Lung (tissue), 12 donors: Measurements from ENCODE around the gene DOCK8. TPM values are rescaled to one million over a fixed set of nuclear protein-coding genes. Genes with fewer than 3 reads are reported as not detected.

Source experiments
- ATAC-seq: fragments of 200-7000 bp; cut with Tn5 transposase; one replicate; pipeline ENCODE4 v1.9.1; 2020; ENCODE audit warnings: moderate number of reproducible peaks; ENCODE audit not compliant: insufficient read depth, low FRiP score
- DNase-seq, 3 donors: peaks; one replicate each; pipeline ENCODE4 v3.0.0-alpha.2; 2013 to 2017
- H3K27ac ChIP-seq, 2 donors: one replicate each; pipeline ENCODE4 v1.5.1; 2013; ENCODE audit warnings: mild to moderate bottlenecking in 2 of 2, moderate library complexity in 2 of 2, control low read depth in 1 of 2, inconsistent platforms in 1 of 2, low read depth in 1 of 2, low read length in 1 of 2
- H3K27me3 ChIP-seq, 3 donors: one replicate each; pipeline ENCODE4 v1.5.1; 2013; ENCODE audit warnings: low read length in 2 of 3; ENCODE audit not compliant: control insufficient read depth in 3 of 3, insufficient read depth in 3 of 3
- H3K36me3 ChIP-seq, 4 donors: one replicate each; pipeline ENCODE4 v1.5.1; 2013; ENCODE audit warnings: low read length in 4 of 4, mild to moderate bottlenecking in 1 of 4, moderate library complexity in 1 of 4; ENCODE audit not compliant: control insufficient read depth in 4 of 4, insufficient read depth in 4 of 4
- H3K4me1 ChIP-seq, 5 donors: one replicate each; pipeline ENCODE4 v1.5.1; 2013; ENCODE audit warnings: low read length in 5 of 5, mild to moderate bottlenecking in 2 of 5, moderate library complexity in 1 of 5; ENCODE audit not compliant: control insufficient read depth in 5 of 5, insufficient read depth in 5 of 5
- H3K4me3 ChIP-seq: one replicate; pipeline ENCODE4 v1.5.1; 2013; ENCODE audit warnings: mild to moderate bottlenecking, control low read depth, moderate library complexity
- H3K9ac ChIP-seq, 2 donors: one replicate each; pipeline ENCODE4 v1.5.1; 2013; ENCODE audit warnings: low read length in 2 of 2, control low read depth in 1 of 2; ENCODE audit not compliant: insufficient read depth in 1 of 2
- H3K9me3 ChIP-seq, 4 donors: one replicate each; pipeline ENCODE4 v1.5.1; 2013; ENCODE audit warnings: low read length in 3 of 4, mild to moderate bottlenecking in 1 of 4, moderate library complexity in 1 of 4; ENCODE audit not compliant: control insufficient read depth in 4 of 4, insufficient read depth in 3 of 4
- CTCF ChIP-seq: IDR thresholded peaks from 2 replicates; pipeline ENCODE4 v1.5.1; 2012; ENCODE audit warnings: mild to moderate bottlenecking; ENCODE audit errors: control extremely low read depth, extremely low read depth
- WGBS, 2 donors: extraction: QIAGEN DNeasy Blood & Tissue Kit; methylation state at CpG; one replicate each; pipeline ENCODE4 v1.1.7; 2013; 5-methylcytosine and 5-hydroxymethylcytosine counted together
- polyA plus RNA-seq, 2 donors: library from polyadenylated mRNA; stranded (reverse); fragments of 200-250 nt; gene quantifications; one replicate each; pipeline ENCODE4 v1.2.1, GENCODE V29; 2013
- total RNA-seq, 2 donors: library from RNA; depleted of rRNA in 1 of 2; stranded (reverse); fragments of >200 nt in 1 of 2; gene quantifications; one replicate each; pipeline ENCODE4 v1.2.1, GENCODE V29; 2014 to 2021
- donor health status: control.
- donor health status: control.
- donor health status: Bipolar disorder and iron deficiency.
- donor health status: healthy.
- donor health status: DM: yes; HTN: yes; CAD: no.

The DOCK8 gene
- total and polyA plus RNA-seq, 4 donors = 9.6 to 75.1 (median 27.3) TPM

GRCh38 chr9:431701-432100, 217.0 kb downstream of the DOCK8 start:
- H3K4me3 ChIP-seq = no peak overlapping the region
- DNase-seq (no peak), ATAC-seq (no peak)
- TF ChIP-seq CTCF = no peak
- no peak overlapping the region for H3K27ac ChIP-seq
- no peaks in the 10 kb centered on the region for H3K27me3 ChIP-seq
- no peaks in the 10 kb centered on the region for H3K9me3 ChIP-seq
- H3K4me1 ChIP-seq = no peaks in the 10 kb centered on the region
- H3K9ac ChIP-seq = no peak overlapping the region
- 57 to 59% methylated on average over 1 of the region's 1 CpG for WGBS, 2 donors
- H3K36me3 ChIP-seq = peaks cover 0 to 5% (median 0%) of the 10 kb centered on the region in 4 donors

DNA sequence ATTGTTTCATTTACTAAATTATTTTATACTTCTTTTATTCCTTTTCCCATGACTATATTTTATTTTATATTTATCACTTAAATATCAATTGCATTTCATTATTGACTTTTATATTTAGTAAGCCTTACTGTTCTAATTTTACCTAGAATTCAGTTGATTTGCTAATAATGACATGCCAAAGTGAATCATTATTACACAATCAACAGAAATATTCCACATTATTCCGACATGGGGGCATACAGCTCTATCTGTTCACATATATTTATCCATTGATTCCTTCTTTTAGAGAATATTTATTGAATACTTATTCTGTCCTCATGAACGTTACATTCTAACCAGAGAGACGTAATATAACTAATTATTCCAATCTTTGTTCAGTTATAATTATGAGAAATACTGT, 221.8 kb downstream of the DOCK8 start:
- Histone ChIP-seq H3K4me1 (peaks cover 0 to 10% (median 6%) of the 10 kb centered on the region in 5 donors), H3K4me3 (no peak overlapping the region), H3K27me3 (no peaks in the 10 kb centered on the region), H3K36me3 (peaks cover 0 to 6% (median 0%) of the 10 kb centered on the region in 4 donors), H3K9me3 (peaks cover 0 to 2% (median 0%) of the 10 kb centered on the region in 4 donors), H3K27ac (no peak overlapping the region), H3K9ac (no peak overlapping the region)
- ATAC-seq = no peak
- WGBS, 2 donors = 79 to 82% methylated on average over 3 of the region's 3 CpGs
- DNase-seq = no peak
- TF ChIP-seq CTCF = no peak

GRCh38 chr9:437066-437465, 222.4 kb downstream of the DOCK8 start:
- no peak for ATAC-seq
- 85 to 89% methylated on average over 1 of the region's 1 CpG for WGBS, 2 donors
- H3K27me3 ChIP-seq = no peaks in the 10 kb centered on the region
- H3K9me3 ChIP-seq = peaks cover 0 to 2% (median 0%) of the 10 kb centered on the region in 4 donors
- peaks cover 0 to 10% (median 6%) of the 10 kb centered on the region in 5 donors for H3K4me1 ChIP-seq
- DNase-seq = no peak
- H3K9ac ChIP-seq = no peak overlapping the region
- H3K4me3 ChIP-seq = no peak overlapping the region
- peak overlapping the region; percentile 2 to 43 for H3K27ac ChIP-seq
- H3K36me3 ChIP-seq = peaks cover 0 to 6% (median 0%) of the 10 kb centered on the region in 4 donors
- TF ChIP-seq CTCF = no peak

DNA sequence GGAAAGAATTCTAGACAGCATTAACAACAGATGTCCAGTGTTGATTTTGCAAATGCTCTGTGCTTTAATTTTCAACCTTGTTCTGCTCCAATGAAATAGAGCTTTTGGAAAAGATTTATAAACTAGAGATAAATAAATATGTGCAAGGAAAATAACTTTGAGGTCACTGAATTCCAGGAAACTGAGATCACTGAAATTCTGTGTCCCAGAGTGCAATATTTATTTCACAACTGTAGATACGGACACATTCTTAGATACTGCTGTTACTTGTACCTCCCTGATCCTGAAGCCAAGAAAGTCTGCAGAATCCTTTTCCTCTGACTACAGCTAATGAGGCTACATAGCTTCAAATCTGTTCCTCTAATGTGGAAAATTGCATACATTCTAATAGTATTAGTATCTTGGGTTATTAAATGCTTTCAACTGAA, 222.9 kb downstream of the DOCK8 start:
- WGBS, 2 donors = 18 to 31% methylated on average over 1 of the region's 1 CpG
- Histone ChIP-seq H3K9ac (no peak overlapping the region), H3K4me3 (no peak overlapping the region), H3K36me3 (peaks cover 0 to 4% (median 0%) of the 10 kb centered on the region in 4 donors), H3K27ac (no peak overlapping the region), H3K27me3 (no peaks in the 10 kb centered on the region), H3K4me1 (peaks cover 0 to 10% (median 6%) of the 10 kb centered on the region in 5 donors), H3K9me3 (peaks cover 0 to 2% (median 0%) of the 10 kb centered on the region in 4 donors)
- ATAC-seq (peak; percentile 39), DNase-seq (peak in 2 of 3 donors; percentile 81 to 84)
- no peak for TF ChIP-seq CTCF
